ENCODE results near the gene FAM25G. TPM values are rescaled to one million over a fixed set of nuclear protein-coding genes. Genes with fewer than 3 reads are reported as not detected.
"Not testable (repeated sequence)": the region's sequence is repeated elsewhere in the genome, so short reads cannot be mapped to it uniquely, and the experiment has no call there.

Gene FAM25G
- total RNA-seq, 1 donor from 2014 or later: not detected

GRCh38 chr10:47457528-47457820 lies 34.0 kb downstream of the FAM25G start:
- no peak overlapping the region for H3K27ac ChIP-seq
- no peaks in the 10 kb centered on the region for H3K36me3 ChIP-seq
- H3K79me2 ChIP-seq (ENCODE audit: low read depth): no peaks in the 10 kb centered on the region
- H3K27me3 ChIP-seq: no peaks in the 10 kb centered on the region
- H3K4me3 ChIP-seq: no peak overlapping the region
- no peaks in the 10 kb centered on the region for H4K20me1 ChIP-seq (ENCODE audit: low read depth)
- no peaks in the 10 kb centered on the region for H3K9me3 ChIP-seq (ENCODE audit: low read depth)
- no peaks in the 10 kb centered on the region for H3F3A ChIP-seq (ENCODE audit: low read depth)
- DNase-seq (ENCODE audit: low spot score): no peak
- no peak overlapping the region for H3K9ac ChIP-seq
- Mint-ChIP-seq H3K27ac (no peak overlapping the region), H3K4me3 (no peak overlapping the region), H3K9me3 (no peaks in the 10 kb centered on the region), H3K36me3 (no peaks in the 10 kb centered on the region), H3K4me1 (peaks cover 11% of the 10 kb centered on the region), H3K27me3 (ENCODE audit: insufficient read depth, low read depth) (peaks cover 8% of the 10 kb centered on the region)
- no peak overlapping the region for H3K4me2 ChIP-seq
- H3K4me1 ChIP-seq: no peaks in the 10 kb centered on the region
- no peak overlapping the region for H2AFZ ChIP-seq (replicated peaks)
- TF ChIP-seq CTCF (IDR thresholded peaks at IDR 0.05) (no peak), EZH2phosphoT487 (IDR thresholded peaks at IDR 0.05) (no peak), EZH2 (IDR thresholded peaks at IDR 0.05) (no peak)

GRCh38 chr10:47456794-47457527 lies 34.5 kb downstream of the FAM25G start:
- no peak overlapping the region for H3K27ac ChIP-seq
- H3K4me1 ChIP-seq: no peaks in the 10 kb centered on the region
- H2AFZ ChIP-seq (replicated peaks): no peak overlapping the region
- H3K9me3 Mint-ChIP-seq: no peaks in the 10 kb centered on the region
- DNase-seq (ENCODE audit: low spot score): no peak
- H3K9ac ChIP-seq: no peak overlapping the region
- H3K27me3 ChIP-seq: no peaks in the 10 kb centered on the region
- H3K79me2 ChIP-seq (ENCODE audit: low read depth): no peaks in the 10 kb centered on the region
- H3K4me1 Mint-ChIP-seq: peaks cover 11% of the 10 kb centered on the region
- H3F3A ChIP-seq (ENCODE audit: low read depth): no peaks in the 10 kb centered on the region
- no peak overlapping the region for H3K4me3 Mint-ChIP-seq
- no peak overlapping the region for H3K27ac Mint-ChIP-seq
- no peaks in the 10 kb centered on the region for H3K36me3 Mint-ChIP-seq
- no peaks in the 10 kb centered on the region for H4K20me1 ChIP-seq (ENCODE audit: low read depth)
- H3K4me2 ChIP-seq: no peak overlapping the region
- no peak overlapping the region for H3K4me3 ChIP-seq
- peaks cover 8% of the 10 kb centered on the region for H3K27me3 Mint-ChIP-seq (ENCODE audit: insufficient read depth, low read depth)
- TF ChIP-seq EZH2 (IDR thresholded peaks at IDR 0.05) (no peak), EZH2phosphoT487 (IDR thresholded peaks at IDR 0.05) (no peak), CTCF (IDR thresholded peaks at IDR 0.05) (no peak)
- no peaks in the 10 kb centered on the region for H3K36me3 ChIP-seq
- no peaks in the 10 kb centered on the region for H3K9me3 ChIP-seq (ENCODE audit: low read depth)

- H3K27me3 Mint-ChIP-seq (ENCODE audit: insufficient read depth, low read depth): peaks cover 8% of the 10 kb centered on the region
- no peak overlapping the region for H3K27ac Mint-ChIP-seq
- Histone ChIP-seq H3K27ac (no peak overlapping the region), H4K20me1 (ENCODE audit: low read depth) (no peaks in the 10 kb centered on the region), H3K9ac (no peak overlapping the region), H3K79me2 (ENCODE audit: low read depth) (no peaks in the 10 kb centered on the region), H3K4me2 (no peak overlapping the region), H3K36me3 (no peaks in the 10 kb centered on the region), H2AFZ (replicated peaks) (no peak overlapping the region), H3F3A (ENCODE audit: low read depth) (no peaks in the 10 kb centered on the region), H3K9me3 (ENCODE audit: low read depth) (no peaks in the 10 kb centered on the region), H3K27me3 (no peaks in the 10 kb centered on the region), H3K4me3 (no peak overlapping the region), H3K4me1 (no peaks in the 10 kb centered on the region)
- TF ChIP-seq EZH2phosphoT487 (IDR thresholded peaks at IDR 0.05): no peak
- TF ChIP-seq CTCF (IDR thresholded peaks at IDR 0.05): no peak
- no peak for TF ChIP-seq EZH2 (IDR thresholded peaks at IDR 0.05)
- no peak overlapping the region for H3K4me3 Mint-ChIP-seq
- H3K36me3 Mint-ChIP-seq: no peaks in the 10 kb centered on the region
- no peak for DNase-seq (ENCODE audit: low spot score)
- peaks cover 11% of the 10 kb centered on the region for H3K4me1 Mint-ChIP-seq
- H3K9me3 Mint-ChIP-seq: no peaks in the 10 kb centered on the region
These were observed 35.3 kb downstream of the FAM25G start for GRCh38 chr10:47456079-47456785.

- not testable (repeated sequence) for H3K4me3 Mint-ChIP-seq; H4K20me1 ChIP-seq (ENCODE audit: low read depth); H3K27ac Mint-ChIP-seq; H3F3A ChIP-seq (ENCODE audit: low read depth); H3K27me3 Mint-ChIP-seq (ENCODE audit: insufficient read depth, low read depth); H3K4me1 ChIP-seq; H3K4me2 ChIP-seq; H3K79me2 ChIP-seq (ENCODE audit: low read depth); H3K9ac ChIP-seq; H3K9me3 Mint-ChIP-seq; H2AFZ ChIP-seq (replicated peaks); H3K4me3 ChIP-seq; DNase-seq (ENCODE audit: low spot score); H3K4me1 Mint-ChIP-seq; H3K36me3 ChIP-seq; H3K27ac ChIP-seq; H3K36me3 Mint-ChIP-seq; H3K9me3 ChIP-seq (ENCODE audit: low read depth); H3K27me3 ChIP-seq
These were observed 36.0 kb downstream of the FAM25G start for GRCh38 chr10:47455350-47456078.

Measured in neural progenitor cell (in vitro differentiated cells).